ENCODE results near the gene NDST1.

DNA sequence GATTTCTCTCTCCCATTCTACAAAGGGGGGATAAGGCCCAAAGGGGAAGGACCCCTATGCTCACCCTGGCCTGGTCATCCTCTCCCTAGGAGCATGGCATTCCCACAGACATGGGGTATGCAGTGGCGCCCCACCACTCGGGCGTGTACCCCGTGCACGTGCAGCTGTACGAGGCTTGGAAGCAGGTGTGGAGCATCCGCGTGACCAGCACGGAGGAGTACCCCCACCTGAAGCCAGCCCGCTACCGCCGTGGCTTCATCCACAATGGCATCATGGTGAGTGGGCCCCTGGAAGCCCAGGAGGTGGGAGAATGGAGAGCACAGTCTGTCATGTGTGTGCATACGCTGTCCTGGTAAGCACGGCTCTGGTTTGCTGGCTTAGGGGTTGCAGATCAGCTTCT is 27.7 kb downstream of the NDST1 start:
- TF ChIP-seq, protein P1, sequence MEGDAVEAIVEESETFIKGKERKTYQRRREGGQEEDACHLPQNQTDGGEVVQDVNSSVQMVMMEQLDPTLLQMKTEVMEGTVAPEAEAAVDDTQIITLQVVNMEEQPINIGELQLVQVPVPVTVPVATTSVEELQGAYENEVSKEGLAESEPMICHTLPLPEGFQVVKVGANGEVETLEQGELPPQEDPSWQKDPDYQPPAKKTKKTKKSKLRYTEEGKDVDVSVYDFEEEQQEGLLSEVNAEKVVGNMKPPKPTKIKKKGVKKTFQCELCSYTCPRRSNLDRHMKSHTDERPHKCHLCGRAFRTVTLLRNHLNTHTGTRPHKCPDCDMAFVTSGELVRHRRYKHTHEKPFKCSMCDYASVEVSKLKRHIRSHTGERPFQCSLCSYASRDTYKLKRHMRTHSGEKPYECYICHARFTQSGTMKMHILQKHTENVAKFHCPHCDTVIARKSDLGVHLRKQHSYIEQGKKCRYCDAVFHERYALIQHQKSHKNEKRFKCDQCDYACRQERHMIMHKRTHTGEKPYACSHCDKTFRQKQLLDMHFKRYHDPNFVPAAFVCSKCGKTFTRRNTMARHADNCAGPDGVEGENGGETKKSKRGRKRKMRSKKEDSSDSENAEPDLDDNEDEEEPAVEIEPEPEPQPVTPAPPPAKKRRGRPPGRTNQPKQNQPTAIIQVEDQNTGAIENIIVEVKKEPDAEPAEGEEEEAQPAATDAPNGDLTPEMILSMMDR (IDR thresholded peaks at IDR 0.05) = no peak
- TF ChIP-seq POLR2A (IDR thresholded peaks at IDR 0.05) = no peak
